HCT116 (cell line): ENCODE results near the gene CAPS. TPM values are rescaled to one million over a fixed set of nuclear protein-coding genes. Genes with fewer than 3 reads are reported as not detected.

Experiments
- ATAC-seq: fragments of 200-7000 bp; cut with Tn5 transposase; 2 replicates; pipeline ENCODE4 v1.9.1; 2020; ENCODE audit warnings: mild to moderate bottlenecking, moderate library complexity
- BruUV-seq: library from RNA; stranded (reverse); fragments of 400-500 nt; replicated peaks from 2 replicates; lab custom pipeline; 2021; lab: Mats Ljungman, UMichigan
- CTCF ChIA-PET: fragments of 300-600 bp; sonication (Branson Sonifier 250); formaldehyde crosslinking; loops from one replicate; lab custom pipeline; 2021; ENCODE audit warnings: antibody characterized with exemption; lab: Charles Lee
- POLR2A ChIA-PET: fragments of 300-600, 350-600 bp; sonication (Branson Sonifier 250); formaldehyde crosslinking; loops from one replicate; lab custom pipeline; 2021; ENCODE audit warnings: antibody characterized with exemption; lab: Charles Lee
- RAD21 ChIA-PET, 2 experiments: fragments of 300-600 bp; sonication (Branson Sonifier 250); formaldehyde crosslinking; loops; one replicate each; lab custom pipeline; 2023; ENCODE audit warnings: low total read pairs in 2 of 2; ENCODE audit not compliant: uncharacterized antibody in 2 of 2, unreplicated experiment in 2 of 2, low non-redundant PET in 1 of 2; lab: Charles Lee
- DNase-seq: peaks from one replicate; pipeline ENCODE4 v3.0.0-alpha.2; 2010; ENCODE audit warnings: low read depth, low spot score
- H2AFZ ChIP-seq: fragments of 200-600 bp; shearing (Covaris generic), sonication (generic); 2 replicates; pipeline ENCODE4 v1.6.1; 2017; ENCODE audit warnings: low read depth, mixed run types, mixed read lengths, antibody characterized with exemption, low read length; ENCODE audit not compliant: poor library complexity, severe bottlenecking
- H3K27ac ChIP-seq: 2 replicates; pipeline ENCODE4 v1.5.1; 2012; ENCODE audit warnings: low read depth, low read length
- H3K27me3 ChIP-seq: fragments of 200-600 bp; sonication (generic); 2 replicates; pipeline ENCODE4 v1.6.1; 2016; ENCODE audit warnings: mixed run types, low read length, mixed read lengths; ENCODE audit not compliant: insufficient read depth
- H3K36me3 ChIP-seq, 2 experiments: fragments of 200-500 bp in 1 of 2; fragments of 200-600 bp in 1 of 2; sonication (Bioruptor generic) in 1 of 2; sonication (generic) in 1 of 2; 2 replicates each; pipeline versions ENCODE4 v1.5.1 to v1.6.1; 2014 to 2016; ENCODE audit warnings: low read length in 2 of 2, inconsistent platforms in 1 of 2, mixed read lengths in 1 of 2, mixed run types in 1 of 2; ENCODE audit not compliant: insufficient read depth in 2 of 2, control insufficient read depth in 1 of 2
- H3K4me1 ChIP-seq, 2 experiments: fragments of 200-600 bp in 1 of 2; sonication (generic) in 1 of 2; 2 replicates each; pipeline versions ENCODE4 v1.5.1 to v1.6.1; 2012 to 2017; ENCODE audit warnings: low read length in 2 of 2, inconsistent platforms in 1 of 2, mild to moderate bottlenecking in 1 of 2, mixed read lengths in 1 of 2, mixed run types in 1 of 2, moderate library complexity in 1 of 2; ENCODE audit not compliant: insufficient read depth in 2 of 2, control insufficient read depth in 1 of 2
- H3K4me2 ChIP-seq: fragments of 200-600 bp; sonication (generic); 2 replicates; pipeline ENCODE4 v1.6.1; 2017; ENCODE audit warnings: mixed run types, low read length, mixed read lengths
- H3K4me3 ChIP-seq, 2 experiments: fragments of 200-600 bp in 1 of 2; sonication (generic) in 1 of 2; replicated peaks in 1 of 2; 2 replicates each; pipeline ENCODE4 v1.5.1; 2011 to 2016; ENCODE audit warnings: low read length in 2 of 2, control low read depth in 1 of 2, low read depth in 1 of 2, mild to moderate bottlenecking in 1 of 2, mixed read lengths in 1 of 2, mixed run types in 1 of 2
- H3K79me2 ChIP-seq: fragments of 200-600 bp; sonication (generic); 2 replicates; pipeline ENCODE4 v1.6.1; 2017; ENCODE audit warnings: mild to moderate bottlenecking, mixed run types, low read length, moderate library complexity, mixed read lengths; ENCODE audit not compliant: insufficient read depth
- H3K9ac ChIP-seq: fragments of 200-600 bp; sonication (generic); 2 replicates; pipeline ENCODE4 v1.6.1; 2016; ENCODE audit warnings: low read length, mixed read lengths
- H3K9me2 ChIP-seq: fragments of 200-600 bp; sonication (generic), shearing (Covaris generic); 2 replicates; pipeline ENCODE4 v1.6.1; 2017; ENCODE audit warnings: mixed run types, mild to moderate bottlenecking, moderate library complexity; ENCODE audit not compliant: insufficient read depth
- H3K9me3 ChIP-seq, 2 experiments: fragments of 200-500 bp in 1 of 2; fragments of 200-600 bp in 1 of 2; sonication (Bioruptor generic) in 1 of 2; sonication (generic) in 1 of 2; 2 replicates each; pipeline ENCODE4 v1.6.1; 2014 to 2017; ENCODE audit warnings: low read length in 2 of 2, mixed read lengths in 2 of 2, inconsistent platforms in 1 of 2, low read depth in 1 of 2, mild to moderate bottlenecking in 1 of 2, mixed run types in 1 of 2, moderate library complexity in 1 of 2; ENCODE audit not compliant: control insufficient read depth in 1 of 2, insufficient read depth in 1 of 2
- H4K20me1 ChIP-seq: fragments of 200-600 bp; sonication (generic), shearing (Covaris generic); 2 replicates; pipeline ENCODE4 v1.6.1; 2017; ENCODE audit warnings: mixed run types, mild to moderate bottlenecking, moderate library complexity; ENCODE audit not compliant: insufficient read depth
- EGR1 ChIP-seq: IDR thresholded peaks from 2 replicates; pipeline ENCODE4 v1.6.1; 2012; ENCODE audit warnings: low read depth
- ELF1 ChIP-seq: IDR thresholded peaks from 2 replicates; pipeline ENCODE4 v1.6.1; 2012; ENCODE audit warnings: low read depth, borderline replicate concordance
- EZH2 ChIP-seq: fragments of 200-600 bp; sonication (generic); IDR thresholded peaks from 2 replicates; pipeline ENCODE4 v1.6.1; 2017; ENCODE audit warnings: antibody characterized with exemption, mixed run types
- FOSL1 ChIP-seq: IDR thresholded peaks from 2 replicates; pipeline ENCODE4 v1.6.1; 2012; ENCODE audit warnings: low read depth
- JUND ChIP-seq: IDR thresholded peaks from 2 replicates; pipeline ENCODE4 v1.6.1; 2012
- POLR2A ChIP-seq: IDR thresholded peaks from 2 replicates; pipeline ENCODE4 v1.7.0; 2011; ENCODE audit warnings: borderline replicate concordance; ENCODE audit not compliant: insufficient read depth, insufficient read length; ENCODE audit errors: extremely low read depth
- POLR2AphosphoS5 ChIP-seq: IDR thresholded peaks from 2 replicates; pipeline ENCODE4 v1.6.1; 2011; ENCODE audit warnings: mild to moderate bottlenecking, low read depth, low read length, moderate library complexity
- RAD21 ChIP-seq: IDR thresholded peaks from 2 replicates; pipeline ENCODE4 v1.6.1; 2012; ENCODE audit warnings: low read depth, mild to moderate bottlenecking
- SIN3A ChIP-seq: IDR thresholded peaks from 2 replicates; pipeline ENCODE4 v1.6.1; 2012; ENCODE audit warnings: low read depth
- SP1 ChIP-seq: IDR thresholded peaks from 2 replicates; pipeline ENCODE4 v1.6.1; 2012; ENCODE audit warnings: low read depth
- TCF7L2 ChIP-seq: IDR thresholded peaks from 2 replicates; pipeline ENCODE4 v1.7.0; 2011; ENCODE audit warnings: borderline replicate concordance, inconsistent platforms; ENCODE audit not compliant: insufficient read depth, insufficient read length; ENCODE audit errors: extremely low read depth
- ZFX ChIP-seq: fragments of 450-650 bp; IDR thresholded peaks from 2 replicates; pipeline ENCODE4 v1.6.1; 2017
- intact Hi-C: fragments of 100-400 bp; cut with micrococcal nuclease; formaldehyde crosslinking; loops from 2 replicates; pipeline ENCODE4 v1.10.0; 2022
- total RNA-seq: library from RNA; stranded (reverse); gene quantifications from one replicate; pipeline ENCODE4 v1.2.1, GENCODE V29; 2021; ENCODE audit not compliant: unreplicated experiment
- TF ChIP-seq, protein P1 (sequence below): IDR thresholded peaks from 2 replicates; pipeline ENCODE4 v1.6.1; 2012
- TF ChIP-seq, protein P2 (sequence below): IDR thresholded peaks from 2 replicates; pipeline ENCODE4 v1.6.1; 2012
- TF ChIP-seq, protein P3 (sequence below): IDR thresholded peaks from 2 replicates; pipeline ENCODE4 v1.6.1; 2011; ENCODE audit warnings: mild to moderate bottlenecking, low read length, moderate library complexity; ENCODE audit not compliant: insufficient replicate concordance; ENCODE audit errors: extremely low read depth
- TF ChIP-seq, protein P4 (sequence below): IDR thresholded peaks from 2 replicates; pipeline ENCODE4 v1.6.1; 2012; ENCODE audit warnings: low read depth

The CAPS gene
- total RNA-seq, 1 experiment from 2014 or later: 2.5 TPM

DNA sequence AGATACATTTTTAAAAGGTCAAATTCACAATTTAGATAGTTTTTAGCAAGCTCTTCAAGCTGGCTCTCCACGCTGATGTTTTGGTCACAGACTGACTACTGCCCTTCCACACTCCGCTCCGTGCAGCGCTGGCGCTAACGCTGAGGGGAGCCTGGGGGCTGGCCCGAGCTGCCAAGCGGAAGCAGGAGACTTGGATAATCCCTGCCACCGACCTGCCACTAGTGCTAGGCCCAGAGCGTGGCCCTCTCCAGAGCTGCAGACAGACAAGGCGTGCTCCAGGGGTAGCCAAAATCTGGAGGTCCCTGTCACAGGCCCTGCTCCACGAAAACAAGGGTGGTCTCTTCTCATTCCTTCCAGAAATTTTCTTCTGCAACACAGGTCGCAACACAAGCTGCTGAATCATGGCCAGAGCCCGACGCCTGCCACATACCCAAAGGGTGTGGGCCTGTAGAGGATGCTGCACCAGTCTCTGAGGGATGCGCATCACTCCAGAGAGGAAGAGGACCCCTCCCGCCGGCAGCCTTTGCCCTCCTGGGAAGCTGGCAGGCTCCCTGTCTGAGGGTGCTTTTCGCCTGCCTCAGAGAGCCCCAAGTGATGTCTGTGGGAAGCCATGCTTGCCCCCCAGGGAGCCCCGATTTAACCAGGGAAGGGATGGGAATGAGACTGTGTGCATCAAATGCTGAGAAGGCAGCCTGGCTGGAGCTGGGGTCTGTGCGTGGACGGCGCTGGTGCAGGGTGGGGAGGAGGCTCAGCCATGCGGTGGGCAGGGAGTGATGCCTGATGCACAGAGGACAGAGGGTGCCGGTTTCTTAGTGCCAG, 21.6 kb downstream of the CAPS start:
- Histone ChIP-seq H3K9me3 (no peaks in the 10 kb centered on the region), H3K4me3 (no peak overlapping the region), H3K27me3 (no peaks in the 10 kb centered on the region), H3K4me1 (no peaks in the 10 kb centered on the region), H4K20me1 (no peaks in the 10 kb centered on the region), H3K4me2 (no peak overlapping the region), H2AFZ (no peak overlapping the region), H3K36me3 (peaks cover 13 to 31% of the 10 kb centered on the region in 2 experiments; a peak in 3 of 4 replicates), H3K27ac (no peak overlapping the region), H3K79me2 (peaks cover 35% of the 10 kb centered on the region; the same call in 1 of the 2 replicates), H3K9ac (no peak overlapping the region), H3K9me2 (no peaks in the 10 kb centered on the region)
- ChIA-PET RAD21 (no interaction called here), POLR2A (no interaction called here), CTCF (no interaction called here)
- DNase-seq (no peak), ATAC-seq (no peak)
- no TSS peak for BruUV-seq
- intact Hi-C loops: no loop called here
- TF ChIP-seq POLR2A (no peak), POLR2AphosphoS5 (no peak), RAD21 (no peak), SIN3A (no peak), ELF1 (no peak), FOSL1 (no peak), ZFX (no peak), EGR1 (no peak), TCF7L2 (no peak), EZH2 (no peak), JUND (no peak), SP1 (no peak)
- TF ChIP-seq, protein P1, sequence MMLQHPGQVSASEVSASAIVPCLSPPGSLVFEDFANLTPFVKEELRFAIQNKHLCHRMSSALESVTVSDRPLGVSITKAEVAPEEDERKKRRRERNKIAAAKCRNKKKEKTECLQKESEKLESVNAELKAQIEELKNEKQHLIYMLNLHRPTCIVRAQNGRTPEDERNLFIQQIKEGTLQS: no peak
- TF ChIP-seq, protein P2, sequence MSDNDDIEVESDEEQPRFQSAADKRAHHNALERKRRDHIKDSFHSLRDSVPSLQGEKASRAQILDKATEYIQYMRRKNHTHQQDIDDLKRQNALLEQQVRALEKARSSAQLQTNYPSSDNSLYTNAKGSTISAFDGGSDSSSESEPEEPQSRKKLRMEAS: no peak
- TF ChIP-seq, protein P3, sequence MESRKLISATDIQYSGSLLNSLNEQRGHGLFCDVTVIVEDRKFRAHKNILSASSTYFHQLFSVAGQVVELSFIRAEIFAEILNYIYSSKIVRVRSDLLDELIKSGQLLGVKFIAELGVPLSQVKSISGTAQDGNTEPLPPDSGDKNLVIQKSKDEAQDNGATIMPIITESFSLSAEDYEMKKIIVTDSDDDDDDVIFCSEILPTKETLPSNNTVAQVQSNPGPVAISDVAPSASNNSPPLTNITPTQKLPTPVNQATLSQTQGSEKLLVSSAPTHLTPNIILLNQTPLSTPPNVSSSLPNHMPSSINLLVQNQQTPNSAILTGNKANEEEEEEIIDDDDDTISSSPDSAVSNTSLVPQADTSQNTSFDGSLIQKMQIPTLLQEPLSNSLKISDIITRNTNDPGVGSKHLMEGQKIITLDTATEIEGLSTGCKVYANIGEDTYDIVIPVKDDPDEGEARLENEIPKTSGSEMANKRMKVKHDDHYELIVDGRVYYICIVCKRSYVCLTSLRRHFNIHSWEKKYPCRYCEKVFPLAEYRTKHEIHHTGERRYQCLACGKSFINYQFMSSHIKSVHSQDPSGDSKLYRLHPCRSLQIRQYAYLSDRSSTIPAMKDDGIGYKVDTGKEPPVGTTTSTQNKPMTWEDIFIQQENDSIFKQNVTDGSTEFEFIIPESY: no peak
- TF ChIP-seq, protein P4, sequence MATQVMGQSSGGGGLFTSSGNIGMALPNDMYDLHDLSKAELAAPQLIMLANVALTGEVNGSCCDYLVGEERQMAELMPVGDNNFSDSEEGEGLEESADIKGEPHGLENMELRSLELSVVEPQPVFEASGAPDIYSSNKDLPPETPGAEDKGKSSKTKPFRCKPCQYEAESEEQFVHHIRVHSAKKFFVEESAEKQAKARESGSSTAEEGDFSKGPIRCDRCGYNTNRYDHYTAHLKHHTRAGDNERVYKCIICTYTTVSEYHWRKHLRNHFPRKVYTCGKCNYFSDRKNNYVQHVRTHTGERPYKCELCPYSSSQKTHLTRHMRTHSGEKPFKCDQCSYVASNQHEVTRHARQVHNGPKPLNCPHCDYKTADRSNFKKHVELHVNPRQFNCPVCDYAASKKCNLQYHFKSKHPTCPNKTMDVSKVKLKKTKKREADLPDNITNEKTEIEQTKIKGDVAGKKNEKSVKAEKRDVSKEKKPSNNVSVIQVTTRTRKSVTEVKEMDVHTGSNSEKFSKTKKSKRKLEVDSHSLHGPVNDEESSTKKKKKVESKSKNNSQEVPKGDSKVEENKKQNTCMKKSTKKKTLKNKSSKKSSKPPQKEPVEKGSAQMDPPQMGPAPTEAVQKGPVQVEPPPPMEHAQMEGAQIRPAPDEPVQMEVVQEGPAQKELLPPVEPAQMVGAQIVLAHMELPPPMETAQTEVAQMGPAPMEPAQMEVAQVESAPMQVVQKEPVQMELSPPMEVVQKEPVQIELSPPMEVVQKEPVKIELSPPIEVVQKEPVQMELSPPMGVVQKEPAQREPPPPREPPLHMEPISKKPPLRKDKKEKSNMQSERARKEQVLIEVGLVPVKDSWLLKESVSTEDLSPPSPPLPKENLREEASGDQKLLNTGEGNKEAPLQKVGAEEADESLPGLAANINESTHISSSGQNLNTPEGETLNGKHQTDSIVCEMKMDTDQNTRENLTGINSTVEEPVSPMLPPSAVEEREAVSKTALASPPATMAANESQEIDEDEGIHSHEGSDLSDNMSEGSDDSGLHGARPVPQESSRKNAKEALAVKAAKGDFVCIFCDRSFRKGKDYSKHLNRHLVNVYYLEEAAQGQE: no peak
